Measurements from ENCODE around the gene POU6F2.

The POU6F2 gene

GRCh38 chr7:39137480-39137879 lies 159.8 kb downstream of the POU6F2 start:
- no peak for TF ChIP-seq TAF1 (IDR thresholded peaks at IDR 0.05; ENCODE audit: low read depth)
- no peak for TF ChIP-seq YY1 (IDR thresholded peaks at IDR 0.05; ENCODE audit: low read depth)
- TF ChIP-seq TEAD4 (IDR thresholded peaks at IDR 0.05) = no peak
- TF ChIP-seq EGR1 (IDR thresholded peaks at IDR 0.05) = no peak
- no peak for TF ChIP-seq CEBPB (IDR thresholded peaks at IDR 0.05)
- no peak for TF ChIP-seq USF1 (IDR thresholded peaks at IDR 0.05)
- TF ChIP-seq NFIC (IDR thresholded peaks at IDR 0.05) = no peak

- TF ChIP-seq REST (IDR thresholded peaks at IDR 0.05; ENCODE audit: low read depth) (no peak), EGR1 (IDR thresholded peaks at IDR 0.05) (no peak), USF1 (IDR thresholded peaks at IDR 0.05) (no peak)
Observed at GRCh38 chr7:39142750-39143149, 165.0 kb downstream of the POU6F2 start.

GRCh38 chr7:39144420-39144819 lies 166.7 kb downstream of the POU6F2 start:
- TF ChIP-seq TAF1 (IDR thresholded peaks at IDR 0.05; ENCODE audit: low read depth) = no peak
- no peak for TF ChIP-seq ZBTB7A (IDR thresholded peaks at IDR 0.05; ENCODE audit: low read depth)
- TF ChIP-seq MAX (IDR thresholded peaks at IDR 0.05) = no peak
- no peak for TF ChIP-seq TCF12 (IDR thresholded peaks at IDR 0.05; ENCODE audit: low read depth)
- no peak for TF ChIP-seq RAD21 (IDR thresholded peaks at IDR 0.05; ENCODE audit: low read depth)
- no peak for TF ChIP-seq REST (IDR thresholded peaks at IDR 0.05; ENCODE audit: low read depth)
- TF ChIP-seq CREB1 (IDR thresholded peaks at IDR 0.05; ENCODE audit: low read depth) = no peak
- no peak for TF ChIP-seq EP300 (IDR thresholded peaks at IDR 0.05; ENCODE audit: borderline replicate concordance)
- TF ChIP-seq YY1 (IDR thresholded peaks at IDR 0.05; ENCODE audit: low read depth) = no peak
- TF ChIP-seq CEBPB (IDR thresholded peaks at IDR 0.05) = no peak

GRCh38 chr7:39145283-39145682 lies 167.6 kb downstream of the POU6F2 start:
- TF ChIP-seq TAF1 (IDR thresholded peaks at IDR 0.05; ENCODE audit: low read depth) (no peak), USF1 (IDR thresholded peaks at IDR 0.05) (no peak), TCF12 (IDR thresholded peaks at IDR 0.05; ENCODE audit: low read depth) (no peak), EGR1 (IDR thresholded peaks at IDR 0.05) (no peak), NFIC (IDR thresholded peaks at IDR 0.05) (no peak), MAX (IDR thresholded peaks at IDR 0.05) (no peak), EP300 (IDR thresholded peaks at IDR 0.05; ENCODE audit: borderline replicate concordance) (no peak), YY1 (IDR thresholded peaks at IDR 0.05; ENCODE audit: low read depth) (no peak), TEAD4 (IDR thresholded peaks at IDR 0.05) (no peak), FOXM1 (IDR thresholded peaks at IDR 0.05; ENCODE audit: borderline replicate concordance, low read depth) (no peak), CEBPB (IDR thresholded peaks at IDR 0.05) (no peak), RAD21 (IDR thresholded peaks at IDR 0.05; ENCODE audit: low read depth) (no peak), ZBTB7A (IDR thresholded peaks at IDR 0.05; ENCODE audit: low read depth) (no peak), CREB1 (IDR thresholded peaks at IDR 0.05; ENCODE audit: low read depth) (no peak), REST (IDR thresholded peaks at IDR 0.05; ENCODE audit: low read depth) (no peak)

GRCh38 chr7:39145935-39146334 lies 168.2 kb downstream of the POU6F2 start:
- TF ChIP-seq EGR1 (IDR thresholded peaks at IDR 0.05) (no peak), CREB1 (IDR thresholded peaks at IDR 0.05; ENCODE audit: low read depth) (no peak), FOXM1 (IDR thresholded peaks at IDR 0.05; ENCODE audit: borderline replicate concordance, low read depth) (no peak), REST (IDR thresholded peaks at IDR 0.05; ENCODE audit: low read depth) (no peak), MAX (IDR thresholded peaks at IDR 0.05) (no peak)
